HG03045 (cell line): ENCODE results near the gene PDCD1LG2.
"Not testable (repeated sequence)": the region's sequence is repeated elsewhere in the genome, so short reads cannot be mapped to it uniquely, and the experiment has no call there.

Source experiments
- ATAC-seq: cut with Tn5 transposase; IDR thresholded peaks from one replicate; pipeline ENCODE4 v1.9.1; 2021; ENCODE audit warnings: mild to moderate bottlenecking, moderate library complexity; ENCODE audit not compliant: unreplicated experiment

PDCD1LG2 gene

DNA sequence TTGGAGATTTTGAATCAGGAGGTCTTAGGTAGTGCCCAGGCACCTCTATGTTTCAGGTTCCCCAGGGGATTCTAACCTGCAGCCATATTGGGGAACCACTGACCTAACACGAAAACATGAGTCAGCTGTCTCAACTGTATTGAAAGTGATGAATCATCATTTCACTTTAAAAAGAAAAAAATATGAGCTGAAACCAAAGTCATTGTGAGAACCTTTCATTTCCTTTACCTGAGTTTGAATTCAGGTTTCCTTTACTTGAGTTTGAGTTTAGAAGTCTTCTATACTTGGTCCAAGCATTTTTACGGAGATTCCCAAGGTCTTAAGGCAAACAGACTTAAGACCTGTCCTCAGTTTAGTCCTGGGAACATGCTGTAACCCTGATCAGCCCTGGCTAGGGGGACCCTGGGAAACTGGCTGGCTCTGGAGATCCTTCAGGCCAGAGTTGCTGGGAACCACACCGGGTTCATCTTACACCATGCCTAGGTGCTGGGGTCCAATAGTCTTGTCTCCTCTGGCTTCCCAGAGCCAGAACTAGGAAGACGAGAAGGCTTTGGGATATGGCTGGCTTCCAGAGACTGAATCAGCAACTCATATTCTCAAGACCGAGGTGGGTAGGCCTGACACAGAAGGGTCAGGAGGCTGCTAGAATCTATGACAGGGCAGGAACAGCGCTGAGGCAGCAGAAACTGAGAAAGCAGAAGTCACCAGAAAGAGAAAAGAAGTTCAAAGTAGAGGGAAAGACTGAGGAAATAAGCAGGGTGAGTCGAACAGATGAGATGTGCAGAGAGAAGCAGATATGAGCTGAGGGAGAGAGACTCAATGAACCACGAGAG lies 16.4 kb upstream of the PDCD1LG2 start:
- peak; percentile 80 for ATAC-seq

DNA sequence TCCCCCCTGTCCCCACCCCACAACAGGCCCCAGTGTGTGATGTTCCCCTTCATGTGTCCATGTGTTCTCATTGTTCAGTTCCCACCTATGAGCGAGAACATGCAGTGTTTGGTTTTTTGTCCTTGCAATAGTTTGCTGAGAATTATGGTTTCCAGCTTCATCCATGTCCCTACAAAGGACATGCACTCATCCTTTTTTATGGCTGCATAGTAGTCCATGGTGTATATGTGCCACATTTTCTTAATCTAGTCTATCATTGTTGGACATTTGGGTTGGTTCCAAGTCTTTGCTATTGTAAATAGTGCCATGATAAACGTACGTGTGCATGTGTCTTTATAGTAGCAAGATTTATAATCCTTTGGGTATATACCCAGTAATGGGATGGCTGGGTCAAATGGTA lies 15.6 kb upstream of the PDCD1LG2 start:
- ATAC-seq: not testable (repeated sequence)

DNA sequence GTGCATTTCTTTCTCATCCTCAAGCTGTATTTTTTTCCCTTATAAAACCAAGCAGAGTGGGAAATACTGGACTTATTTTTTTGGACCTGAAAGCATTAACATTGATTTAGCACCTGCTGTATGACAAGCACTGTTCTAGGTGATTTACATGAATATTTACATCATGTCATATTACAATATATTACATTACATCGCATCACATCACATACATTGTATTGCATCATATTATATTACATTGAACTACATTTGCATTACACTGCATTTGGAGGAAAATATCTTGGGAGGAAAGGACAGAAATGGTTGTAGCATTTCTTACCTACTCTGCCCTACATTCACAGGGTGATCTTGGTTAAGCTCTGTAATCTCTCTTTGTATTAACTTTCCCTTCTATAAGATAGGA lies 11.2 kb upstream of the PDCD1LG2 start:
- ATAC-seq: no peak

DNA sequence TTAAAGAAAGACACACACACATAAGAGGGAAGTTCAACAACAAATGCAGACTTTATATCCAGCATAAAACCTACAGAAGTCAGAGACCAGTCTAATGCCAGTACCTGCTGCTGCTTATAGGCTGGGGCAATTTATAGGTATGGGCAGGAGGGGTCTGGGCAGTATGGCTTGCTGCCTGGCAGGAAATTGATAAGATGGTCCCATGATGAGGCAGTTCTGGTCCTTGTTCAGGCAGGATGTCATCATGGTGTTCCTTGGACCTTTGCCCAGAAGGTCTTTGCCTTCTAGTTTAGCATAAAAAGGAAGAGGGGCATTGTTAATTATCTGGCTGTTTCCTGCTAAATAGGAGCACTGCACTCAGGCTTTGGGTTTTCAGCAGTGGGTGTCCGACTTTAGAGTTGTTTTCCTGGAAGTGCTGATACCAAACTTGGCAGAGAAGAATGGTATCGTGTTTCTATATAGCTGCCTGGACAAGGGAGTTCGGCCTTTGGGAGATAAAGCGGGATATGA lies 10.4 kb upstream of the PDCD1LG2 start:
- ATAC-seq: no peak

DNA sequence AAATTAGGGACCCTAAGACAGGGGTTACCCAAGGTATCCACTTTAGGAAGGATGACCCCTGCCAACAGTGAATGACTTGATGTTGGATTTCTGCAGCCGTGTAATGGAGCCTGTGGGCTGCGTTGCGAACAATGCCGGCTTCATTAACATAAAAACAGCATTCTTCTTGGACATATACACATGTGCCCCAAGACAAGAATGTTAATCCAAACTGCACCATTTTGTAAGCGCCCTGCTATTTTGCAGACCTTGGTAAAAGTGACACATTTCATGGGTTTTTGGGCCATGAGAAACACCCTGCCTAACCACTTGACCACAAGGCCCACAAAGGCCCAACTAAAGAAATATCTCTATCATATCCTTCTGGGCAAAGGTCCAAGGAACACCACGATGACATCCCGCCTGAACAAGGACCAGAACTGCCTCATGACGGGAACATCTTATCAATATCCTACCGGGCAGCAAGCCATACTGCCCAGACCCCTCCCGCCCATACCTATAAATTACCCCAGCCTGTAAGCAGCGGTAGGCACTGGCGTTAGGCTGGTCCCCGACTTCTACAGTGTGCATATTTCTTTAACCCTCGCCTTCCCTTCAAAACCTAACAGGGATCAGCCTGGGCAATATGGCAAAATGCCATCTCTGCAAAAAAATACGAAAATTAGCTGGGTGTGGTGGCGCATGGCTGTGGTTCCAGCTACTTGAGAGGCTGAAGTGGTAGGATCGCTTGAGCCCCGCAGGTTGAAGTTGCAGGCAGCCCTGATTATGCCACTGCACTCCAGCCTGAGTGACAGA lies 9.7 kb upstream of the PDCD1LG2 start:
- no peak for ATAC-seq

DNA sequence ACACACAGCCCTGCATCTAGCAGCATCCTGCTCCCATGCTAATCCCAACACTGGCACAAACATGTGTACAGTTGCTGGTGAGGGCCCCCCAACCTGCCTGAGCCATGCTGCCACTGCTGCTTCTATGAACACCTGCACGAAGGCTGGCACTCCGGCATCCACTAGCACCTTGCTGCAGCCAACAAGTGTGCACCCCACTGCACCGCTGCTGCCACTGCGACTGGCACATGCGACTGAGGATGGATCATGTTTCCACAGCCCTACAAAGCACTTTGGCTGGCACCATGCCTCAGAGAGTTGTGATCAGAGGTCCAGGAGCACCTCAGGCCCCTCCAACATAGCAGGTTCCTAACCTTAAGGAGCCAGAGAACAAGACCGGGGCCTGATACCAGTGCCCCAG lies 7.8 kb upstream of the PDCD1LG2 start:
- no peak for ATAC-seq

DNA sequence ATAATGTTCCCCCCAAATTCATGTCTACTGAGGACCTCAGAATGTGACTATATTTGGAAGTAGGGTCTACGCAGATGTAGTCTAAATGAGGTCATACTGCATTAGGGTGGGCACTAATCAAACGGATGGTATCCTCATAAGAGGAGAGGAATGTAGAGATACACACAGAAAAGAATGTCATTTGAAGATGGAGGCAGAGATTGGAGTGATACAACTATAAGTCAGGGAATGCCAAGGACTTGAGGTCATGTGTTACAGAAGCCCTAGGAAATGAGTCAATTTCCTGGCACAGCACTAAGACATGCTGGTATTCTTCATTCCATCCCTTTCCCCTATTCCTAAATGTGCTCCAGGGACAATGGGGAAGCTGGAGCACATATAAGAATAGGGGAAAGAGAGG lies 758 bp upstream of the PDCD1LG2 start:
- no peak for ATAC-seq

DNA sequence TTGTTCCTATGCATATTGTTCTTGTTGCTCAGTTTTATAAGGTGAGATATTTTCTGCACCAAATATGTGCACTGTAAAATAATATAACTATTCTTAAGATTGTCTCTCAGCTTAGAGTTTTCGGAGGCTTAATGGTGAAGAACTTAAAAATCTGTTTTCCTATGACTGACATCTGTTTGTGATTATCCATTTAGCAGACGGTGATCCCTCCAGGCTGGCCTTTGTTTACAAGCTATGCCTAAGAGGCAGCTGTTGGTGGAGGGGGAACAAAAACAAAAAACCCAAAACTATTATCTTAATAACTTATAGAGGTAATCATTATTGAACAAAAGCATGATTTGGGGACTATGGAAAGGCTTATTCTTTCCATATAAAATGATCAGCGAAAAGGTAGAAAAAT lies 658 bp downstream of the PDCD1LG2 start:
- no peak for ATAC-seq

DNA sequence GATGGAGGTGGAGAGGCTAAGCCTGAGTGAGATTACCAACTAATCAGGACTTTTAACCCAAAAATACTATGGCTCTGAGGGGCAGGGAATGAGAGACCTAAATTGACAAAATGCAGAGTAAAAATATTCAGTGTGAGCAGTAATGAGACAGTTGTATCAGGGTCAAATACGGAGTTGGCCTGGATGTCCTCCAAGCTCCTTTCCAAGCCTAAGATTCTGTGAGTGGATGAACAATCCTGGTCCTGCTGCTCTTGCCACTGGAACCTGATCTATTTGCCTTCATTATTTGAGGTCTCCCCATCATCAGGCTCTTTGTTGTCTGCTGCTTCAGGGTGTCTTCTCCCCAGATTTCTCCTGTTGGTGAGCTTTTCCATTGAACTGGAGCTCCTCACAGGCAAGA lies 1.1 kb downstream of the PDCD1LG2 start:
- ATAC-seq: no peak

DNA sequence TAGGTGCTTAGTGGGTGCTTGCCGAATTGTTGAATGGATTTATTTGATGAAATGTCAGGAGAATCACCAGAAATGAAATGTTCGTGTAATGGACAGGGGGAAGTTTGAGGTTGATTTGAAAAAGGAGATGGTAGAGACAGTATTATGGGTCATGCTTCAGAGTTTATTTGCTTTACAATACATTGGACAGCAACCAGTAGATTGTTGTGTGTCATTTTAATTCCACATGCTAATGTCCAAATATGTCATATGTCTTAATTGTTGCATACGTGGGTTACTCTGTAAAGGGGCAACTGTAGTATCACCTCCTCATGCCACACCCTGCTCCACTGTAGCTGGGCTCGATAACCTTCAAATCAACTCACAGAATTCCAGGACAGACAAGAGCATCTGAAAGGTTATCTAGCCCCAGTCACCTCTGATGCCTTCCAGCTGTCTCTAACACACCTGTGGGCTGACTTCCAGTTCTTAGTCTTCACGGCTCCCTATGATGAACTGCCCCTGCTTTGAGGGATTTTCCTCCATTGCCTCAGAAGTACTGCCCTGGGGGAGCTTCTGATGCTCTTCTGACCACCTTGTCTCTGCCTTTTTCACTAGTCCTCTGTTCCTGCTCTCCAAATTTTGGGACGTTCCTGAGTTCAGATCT lies 1.7 kb downstream of the PDCD1LG2 start:
- no peak for ATAC-seq

DNA sequence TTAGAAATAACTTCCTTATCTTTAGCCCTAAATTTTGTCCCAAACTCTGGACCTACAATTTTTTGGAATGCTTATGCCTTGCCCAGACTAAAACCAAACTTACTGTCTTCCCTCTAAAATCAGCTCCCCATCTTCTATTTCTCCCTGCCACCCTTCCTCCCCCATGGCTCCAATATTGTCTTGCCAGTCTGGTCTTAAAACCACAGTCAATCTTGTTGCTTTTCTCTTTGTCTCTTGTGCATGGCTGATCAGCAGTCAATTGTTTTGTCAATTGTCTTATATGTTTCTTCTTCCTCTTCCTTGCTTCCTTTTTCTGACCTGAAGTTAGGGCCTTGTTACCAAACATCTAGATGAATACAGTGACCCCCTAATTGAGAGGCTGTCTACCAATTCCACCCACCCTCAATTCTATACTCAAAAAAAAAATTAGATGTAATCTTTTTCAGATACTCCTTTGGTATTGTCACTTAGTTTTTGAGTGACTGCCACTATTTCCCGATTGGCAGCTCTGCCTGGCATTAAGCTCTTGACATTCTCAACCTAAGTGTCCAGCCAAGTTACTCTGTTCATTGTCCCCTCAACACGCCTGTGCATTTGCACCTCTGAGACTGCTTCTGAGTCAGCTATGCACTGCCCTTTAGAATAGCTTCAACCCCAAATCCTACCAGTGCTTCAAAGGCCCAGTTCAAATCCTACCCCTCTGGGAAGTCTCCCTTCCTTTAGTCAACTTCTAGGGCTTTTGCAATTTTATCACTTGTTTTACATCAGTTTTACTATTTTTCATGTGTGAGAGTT lies 2.5 kb downstream of the PDCD1LG2 start:
- ATAC-seq: no peak

DNA sequence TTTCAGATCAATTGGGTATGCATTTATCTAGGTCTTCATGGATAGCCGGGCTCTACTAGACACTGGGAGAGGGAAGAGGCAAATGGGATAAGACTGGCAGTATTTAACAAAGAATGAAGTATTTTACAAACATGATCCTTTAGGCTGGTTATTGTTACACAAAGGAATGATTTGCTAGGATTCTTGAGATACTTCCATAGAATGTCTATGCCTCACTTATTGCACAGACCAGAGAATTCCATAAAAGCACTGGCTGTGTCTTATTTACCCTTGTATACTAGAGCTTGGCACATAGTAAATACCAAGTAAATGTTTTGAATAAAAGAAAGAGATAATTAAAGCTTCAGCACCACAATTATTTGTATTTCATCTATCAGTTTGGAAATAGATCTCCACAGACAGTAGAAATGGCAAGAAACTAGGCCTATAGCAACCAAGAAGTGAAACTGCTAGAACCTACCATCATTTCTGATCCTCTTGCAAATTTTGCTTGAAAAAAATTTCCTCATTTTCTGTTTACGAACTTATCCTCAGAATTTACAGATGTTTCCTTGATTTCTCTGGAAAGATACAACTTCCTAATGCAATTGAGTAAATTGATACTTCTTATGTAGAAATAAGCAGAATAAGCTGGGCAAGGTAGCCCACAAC lies 3.8 kb downstream of the PDCD1LG2 start:
- ATAC-seq: no peak

DNA sequence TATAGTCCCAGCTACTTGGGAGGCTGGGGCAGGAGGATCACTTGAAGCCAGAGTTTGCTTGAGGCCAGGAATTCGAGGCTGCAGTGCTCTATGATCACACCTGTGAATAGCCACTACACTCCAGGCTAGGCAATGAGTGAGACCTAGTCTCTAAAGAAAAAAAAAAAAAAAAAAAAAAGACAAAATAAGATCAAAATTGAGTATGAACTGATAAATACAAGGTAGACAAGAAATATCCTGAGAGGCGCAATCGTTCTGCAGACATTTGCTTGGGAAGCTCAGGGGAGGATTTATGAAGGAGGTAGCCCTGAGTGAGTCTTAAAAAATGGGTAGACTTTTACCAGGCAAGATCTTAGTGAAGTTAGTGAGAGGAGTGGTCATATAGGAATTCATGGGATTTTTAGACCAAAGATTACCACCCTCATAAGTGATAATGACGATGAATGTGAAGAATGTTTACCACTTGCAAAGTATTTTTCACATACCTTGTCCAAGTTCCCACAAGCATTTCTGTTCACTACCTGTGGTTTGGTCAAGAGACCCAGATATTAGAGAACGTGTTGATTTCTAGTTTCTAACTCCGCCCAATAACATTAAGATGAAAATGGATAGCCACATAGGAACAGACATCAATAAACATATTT lies 4.4 kb downstream of the PDCD1LG2 start:
- no peak for ATAC-seq

DNA sequence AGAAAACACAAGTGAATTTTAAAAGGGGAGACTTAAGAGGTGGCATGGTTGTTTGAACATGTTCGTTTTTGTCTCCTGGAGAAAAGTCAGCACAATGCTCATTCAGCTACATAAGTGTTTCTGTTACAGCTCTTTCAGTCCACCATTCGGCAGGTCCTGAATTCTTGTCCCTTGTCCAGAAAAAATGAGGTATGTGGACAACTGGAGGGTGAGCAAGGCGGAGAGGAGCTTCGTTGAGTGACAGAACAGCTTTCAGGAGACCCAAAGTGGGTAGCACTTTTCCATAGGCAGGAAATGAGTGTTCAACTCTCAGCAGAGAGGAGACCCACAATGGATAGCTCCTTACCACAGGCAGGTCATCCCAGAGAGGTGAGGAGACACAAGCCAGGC lies 4.9 kb downstream of the PDCD1LG2 start:
- ATAC-seq: no peak

DNA sequence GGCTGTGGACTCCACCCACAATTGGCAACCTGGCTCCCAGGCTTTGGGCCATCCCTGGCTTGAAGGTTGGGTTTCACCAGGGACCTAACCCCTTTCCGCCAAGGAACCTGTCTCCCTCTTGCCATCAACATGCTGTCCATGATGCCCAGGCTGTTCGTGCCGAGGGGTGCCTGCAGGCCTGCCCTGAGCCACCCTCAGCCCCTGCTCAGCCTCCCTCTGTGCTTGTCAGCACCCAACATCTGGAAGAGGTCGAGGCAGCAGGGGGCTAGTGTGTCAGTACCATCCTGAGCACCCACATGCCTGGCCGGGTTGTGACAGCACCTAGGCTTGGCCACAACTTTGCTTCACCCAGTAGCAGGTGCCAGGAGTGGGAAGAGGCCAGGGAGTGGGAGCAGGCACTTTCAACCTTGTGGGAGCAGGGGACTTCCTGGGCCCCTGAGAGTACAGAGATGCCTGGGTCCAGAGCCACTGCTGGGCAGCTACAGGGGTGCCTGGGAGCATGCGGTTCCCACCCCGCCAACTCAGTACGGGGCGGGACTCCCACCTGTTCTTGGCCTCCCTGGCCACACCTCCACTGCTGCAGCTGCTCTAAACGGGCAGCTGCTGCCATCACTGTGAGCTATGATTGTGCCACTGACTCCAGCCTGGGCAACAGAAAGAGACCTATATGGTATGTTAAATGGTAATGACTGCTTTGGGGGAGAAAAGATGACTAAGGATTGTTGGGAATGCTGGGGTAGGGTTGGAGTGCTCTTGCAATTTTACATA lies 6.3 kb downstream of the PDCD1LG2 start:
- ATAC-seq: no peak

DNA sequence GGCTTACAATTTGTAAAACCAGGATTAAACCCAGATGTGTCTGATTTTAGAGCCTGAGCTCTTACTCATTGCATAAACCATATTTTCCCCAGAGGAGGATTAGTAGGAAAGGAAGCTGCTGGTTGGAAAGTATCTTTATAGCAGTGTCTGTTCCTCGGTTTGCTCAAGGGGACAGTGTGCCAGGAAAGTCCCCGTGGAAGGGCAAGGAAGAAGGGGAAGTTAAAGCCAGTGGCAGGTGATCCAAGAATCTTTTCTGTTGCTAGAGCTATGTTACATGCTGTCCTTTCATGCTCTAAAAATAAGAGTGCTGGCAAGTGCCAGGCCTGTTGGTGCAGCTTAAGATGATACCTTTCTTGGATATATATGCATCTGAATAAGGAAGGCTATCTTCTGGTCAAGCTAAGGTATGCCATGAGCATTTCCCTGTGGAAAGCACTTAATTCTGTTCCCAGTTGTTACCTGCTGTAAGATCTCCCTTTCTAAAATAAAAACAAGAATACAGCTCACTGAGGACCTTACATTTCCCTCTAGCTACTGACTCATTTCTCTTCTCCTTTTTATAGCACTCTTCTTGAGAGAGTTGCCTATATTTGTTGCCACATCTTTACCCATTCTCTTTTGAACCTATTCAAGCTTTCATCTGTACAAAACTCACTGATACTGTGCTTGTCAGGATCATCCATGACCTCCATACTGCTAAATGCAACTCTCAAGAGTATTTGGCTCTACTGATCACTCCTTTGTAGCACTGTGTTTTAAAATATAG lies 8.0 kb downstream of the PDCD1LG2 start:
- ATAC-seq: peak; percentile 55

DNA sequence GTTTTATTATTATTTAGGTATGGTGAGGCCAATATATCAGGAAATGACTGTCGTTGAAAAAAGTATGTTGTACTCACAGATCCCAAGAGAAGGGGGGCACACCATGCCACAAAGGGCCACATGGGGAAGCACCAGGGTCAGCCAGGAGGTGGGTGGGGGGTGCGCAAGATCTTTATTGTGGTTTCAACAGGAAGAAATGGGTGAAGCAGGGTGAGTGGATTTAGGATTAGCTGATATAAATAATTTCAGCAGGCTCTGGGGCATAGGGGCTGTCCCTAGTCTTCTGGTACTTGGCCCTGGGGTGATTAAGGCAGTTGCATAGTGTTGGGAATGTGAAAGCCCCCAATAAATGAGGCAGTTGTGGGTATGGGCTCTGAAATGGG lies 8.6 kb downstream of the PDCD1LG2 start:
- peak; percentile 18 for ATAC-seq

DNA sequence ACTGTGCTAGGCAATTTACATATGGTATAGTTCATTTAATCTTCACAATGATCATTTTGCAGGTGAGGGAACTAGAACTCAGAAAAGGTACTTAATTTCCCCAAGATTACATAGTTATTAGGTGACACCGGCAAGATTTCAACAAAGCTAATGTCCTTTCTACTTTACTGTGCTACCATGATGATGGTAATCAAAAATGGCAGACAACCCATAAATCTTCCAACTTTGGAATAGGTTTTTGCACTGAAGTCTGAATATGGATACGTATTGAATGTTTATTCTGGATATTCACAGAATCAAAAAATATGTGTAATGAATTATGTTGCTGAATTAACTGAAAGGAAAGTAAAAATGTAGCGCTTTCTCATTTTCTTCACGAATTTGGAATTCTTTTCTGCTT lies 13.8 kb downstream of the PDCD1LG2 start:
- ATAC-seq: no peak
